GM23338 (cell line): ENCODE results near the gene BAIAP2. TPM values are rescaled to one million over a fixed set of nuclear protein-coding genes. Genes with fewer than 3 reads are reported as not detected.
"Not testable (repeated sequence)": the region's sequence is repeated elsewhere in the genome, so short reads cannot be mapped to it uniquely, and the experiment has no call there.

ENCODE experiments used
- ATAC-seq: fragments of 200-7000 bp; cut with Tn5 transposase; 3 replicates; pipeline ENCODE4 v1.9.1; 2020
- DNase-seq: peaks from one replicate; pipeline ENCODE4 v3.0.0-alpha.2; 2015; ENCODE audit warnings: low spot score
- H2AFZ ChIP-seq: fragments of 200-600 bp; sonication (generic); 2 replicates; pipeline ENCODE4 v1.8.0; 2016; ENCODE audit warnings: antibody characterized with exemption, mild to moderate bottlenecking, moderate library complexity
- H3F3A ChIP-seq: fragments of 200-600 bp; sonication (generic); replicated peaks from 2 replicates; pipeline ENCODE4 v1.8.0; 2017; ENCODE audit warnings: antibody characterized with exemption, mixed run types, low read depth
- H3K27ac ChIP-seq: fragments of 200-600 bp; sonication (generic); 2 replicates; pipeline ENCODE4 v1.6.1; 2016; ENCODE audit warnings: low read depth
- H3K27me3 ChIP-seq: fragments of 200-600 bp; sonication (generic); 2 replicates; pipeline ENCODE4 v1.8.0; 2016; ENCODE audit warnings: mild to moderate bottlenecking, mixed run types, moderate library complexity; ENCODE audit not compliant: insufficient read depth
- H3K36me3 ChIP-seq: fragments of 200-600 bp; sonication (generic); 2 replicates; pipeline ENCODE4 v1.8.0; 2016; ENCODE audit warnings: mild to moderate bottlenecking; ENCODE audit not compliant: insufficient read depth
- H3K4me1 ChIP-seq: fragments of 200-600 bp; sonication (generic); 2 replicates; pipeline ENCODE4 v1.8.0; 2016; ENCODE audit warnings: mild to moderate bottlenecking, moderate library complexity; ENCODE audit not compliant: insufficient read depth
- H3K4me2 ChIP-seq: fragments of 200-600 bp; sonication (generic); 2 replicates; pipeline ENCODE4 v1.7.1; 2017; ENCODE audit warnings: mixed run types
- H3K4me3 ChIP-seq: fragments of 200-600 bp; sonication (generic); 2 replicates; pipeline ENCODE4 v1.6.1; 2016; ENCODE audit warnings: mixed run types
- H3K79me2 ChIP-seq: fragments of 200-600 bp; sonication (generic); replicated peaks from 2 replicates; pipeline ENCODE4 v1.8.0; 2017; ENCODE audit warnings: mild to moderate bottlenecking; ENCODE audit not compliant: insufficient read depth
- H3K9me2 ChIP-seq: fragments of 200-600 bp; sonication (generic); 2 replicates; pipeline ENCODE4 v1.8.0; 2017; ENCODE audit not compliant: insufficient read depth
- H4K20me1 ChIP-seq: fragments of 200-600 bp; sonication (generic); replicated peaks from 2 replicates; pipeline ENCODE4 v1.8.0; 2017; ENCODE audit warnings: mild to moderate bottlenecking; ENCODE audit not compliant: insufficient read depth
- H3K27ac Mint-ChIP-seq: 2 replicates; pipeline ENCODE4 v1.8.0; 2020; ENCODE audit warnings: inconsistent platforms, mild to moderate bottlenecking, moderate library complexity, mixed read lengths
- H3K27me3 Mint-ChIP-seq: 3 replicates; pipeline ENCODE4 v1.8.0; 2022; ENCODE audit warnings: low read depth, mild to moderate bottlenecking, moderate library complexity, mixed read lengths, inconsistent platforms; ENCODE audit not compliant: insufficient read depth, poor library complexity
- H3K36me3 Mint-ChIP-seq: 3 replicates; pipeline ENCODE4 v1.8.0; 2021; ENCODE audit warnings: low read depth, mild to moderate bottlenecking, inconsistent platforms, moderate library complexity, mixed read lengths
- H3K4me1 Mint-ChIP-seq: 3 replicates; pipeline ENCODE4 v1.8.0; 2020; ENCODE audit warnings: mild to moderate bottlenecking, inconsistent platforms, mixed read lengths
- H3K4me3 Mint-ChIP-seq: 3 replicates; pipeline ENCODE4 v1.8.0; 2021; ENCODE audit warnings: moderate library complexity, mild to moderate bottlenecking, inconsistent platforms, mixed read lengths
- H3K9me3 Mint-ChIP-seq: 3 replicates; pipeline ENCODE4 v1.8.0; 2020; ENCODE audit warnings: moderate library complexity, mild to moderate bottlenecking, inconsistent platforms, mixed read lengths
- CREB1 ChIP-seq: fragments of 250-450 bp; sonication (Bioruptor Pico); IDR thresholded peaks from 2 replicates; pipeline ENCODE4 v1.5.0; 2020; ENCODE audit warnings: low read depth, mild to moderate bottlenecking, moderate library complexity
- CTCF ChIP-seq, 2 experiments: fragments of 200-600 bp in 1 of 2; sonication (generic) in 1 of 2; conservative IDR thresholded peaks; 2 replicates each; pipeline versions ENCODE4 v1.5.1 to v1.6.1; 2016 to 2017; ENCODE audit warnings: antibody characterized with exemption in 2 of 2, low read depth in 2 of 2, mild to moderate bottlenecking in 2 of 2, moderate library complexity in 1 of 2
- EZH2 ChIP-seq: fragments of 200-600 bp; sonication (generic); IDR thresholded peaks from one replicate; pipeline ENCODE4 v1.8.0; 2017; ENCODE audit warnings: antibody characterized with exemption, mild to moderate bottlenecking, low read depth; ENCODE audit not compliant: unreplicated experiment
- JUNB ChIP-seq: IDR thresholded peaks from one replicate; pipeline ENCODE4 v1.6.1; 2016; ENCODE audit warnings: antibody characterized with exemption; ENCODE audit not compliant: unreplicated experiment
- NANOG ChIP-seq: IDR thresholded peaks from 2 replicates; pipeline ENCODE4 v1.6.1; 2016; ENCODE audit warnings: antibody characterized with exemption, borderline replicate concordance
- POLR2AphosphoS5 ChIP-seq: IDR thresholded peaks from 2 replicates; pipeline ENCODE4 v1.6.1; 2016; ENCODE audit warnings: antibody characterized with exemption, low read depth
- STAT1 ChIP-seq: IDR thresholded peaks from one replicate; pipeline ENCODE4 v1.6.1; 2016; ENCODE audit warnings: antibody characterized with exemption; ENCODE audit not compliant: unreplicated experiment
- ZNF114 ChIP-seq: fragments of 250-450 bp; sonication (Bioruptor Pico); IDR thresholded peaks from 2 replicates; pipeline ENCODE4 v1.5.0; 2020; ENCODE audit warnings: mild to moderate bottlenecking, moderate library complexity
- ZNF331 ChIP-seq: fragments of 250-450 bp; sonication (Bioruptor Pico); IDR thresholded peaks from 2 replicates; pipeline ENCODE4 v1.5.0; 2020; ENCODE audit warnings: low read depth, mild to moderate bottlenecking, moderate library complexity
- polyA plus RNA-seq: library from polyadenylated mRNA; unstranded; fragments of >200 nt; fragmentation: Nextera tagmentation; extraction: Ambion mirVana; gene quantifications from 2 replicates; pipeline ENCODE4 v1.2.1, GENCODE V29; 2016
- total RNA-seq: library from RNA; depleted of rRNA; stranded (reverse); fragments of >200 nt; shearing (Covaris generic); gene quantifications from 2 replicates; pipeline ENCODE4 v1.2.3, GENCODE V29; 2014
- TF ChIP-seq, protein P1 (sequence below): IDR thresholded peaks from 2 replicates; pipeline ENCODE4 v1.6.1; 2016; ENCODE audit warnings: antibody characterized with exemption
- TF ChIP-seq, protein P2 (sequence below): fragments of 250-450 bp; sonication (Bioruptor Pico); IDR thresholded peaks from 2 replicates; pipeline ENCODE4 v1.5.0; 2020; ENCODE audit warnings: mild to moderate bottlenecking, moderate library complexity
- TF ChIP-seq, protein P3 (sequence below): IDR thresholded peaks from one replicate; pipeline ENCODE4 v1.6.1; 2018; ENCODE audit warnings: antibody characterized with exemption; ENCODE audit not compliant: unreplicated experiment

BAIAP2 gene
- total and polyA plus RNA-seq, 2 experiments from 2014 or later = 21.7 to 22.7 TPM

DNA sequence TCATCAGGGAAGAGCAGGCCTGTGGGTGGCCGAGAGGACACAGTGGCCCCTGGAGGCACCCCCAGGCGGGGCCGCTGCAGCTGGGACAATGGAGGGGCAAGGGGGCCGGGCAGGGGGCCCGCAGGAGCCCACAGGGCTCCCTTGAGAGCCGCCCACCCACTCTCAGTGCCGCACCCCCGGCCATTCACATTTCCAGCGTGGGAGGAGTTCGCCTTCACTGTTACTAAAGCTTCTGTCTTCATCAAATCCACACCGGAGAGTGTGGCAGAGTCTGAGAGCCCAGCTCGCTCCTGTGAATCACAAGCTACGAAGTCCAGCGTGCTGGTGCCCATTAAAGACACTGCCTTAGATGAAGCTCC lies 109.5 kb downstream of the BAIAP2 start:
- no peaks in the 10 kb centered on the region for H3K79me2 ChIP-seq
- Mint-ChIP-seq H3K4me1 (no peaks in the 10 kb centered on the region), H3K36me3 (no peaks in the 10 kb centered on the region), H3K9me3 (peaks cover 3% of the 10 kb centered on the region), H3K4me3 (no peak overlapping the region), H3K27ac (no peak overlapping the region), H3K27me3 (peaks cover 17% of the 10 kb centered on the region)
- H3K9me2 ChIP-seq = no peaks in the 10 kb centered on the region
- no peaks in the 10 kb centered on the region for H4K20me1 ChIP-seq
- no peaks in the 10 kb centered on the region for H3K4me1 ChIP-seq
- no peak for TF ChIP-seq ZNF331
- no peak for TF ChIP-seq POLR2AphosphoS5
- TF ChIP-seq, protein P1, sequence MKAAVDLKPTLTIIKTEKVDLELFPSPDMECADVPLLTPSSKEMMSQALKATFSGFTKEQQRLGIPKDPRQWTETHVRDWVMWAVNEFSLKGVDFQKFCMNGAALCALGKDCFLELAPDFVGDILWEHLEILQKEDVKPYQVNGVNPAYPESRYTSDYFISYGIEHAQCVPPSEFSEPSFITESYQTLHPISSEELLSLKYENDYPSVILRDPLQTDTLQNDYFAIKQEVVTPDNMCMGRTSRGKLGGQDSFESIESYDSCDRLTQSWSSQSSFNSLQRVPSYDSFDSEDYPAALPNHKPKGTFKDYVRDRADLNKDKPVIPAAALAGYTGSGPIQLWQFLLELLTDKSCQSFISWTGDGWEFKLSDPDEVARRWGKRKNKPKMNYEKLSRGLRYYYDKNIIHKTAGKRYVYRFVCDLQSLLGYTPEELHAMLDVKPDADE = no peak
- TF ChIP-seq ZNF114 = no peak
- no peak for TF ChIP-seq NANOG
- no peak for TF ChIP-seq EZH2
- TF ChIP-seq CREB1 (CRISPR knock-in tag) = no peak
- no peak for TF ChIP-seq STAT1
- TF ChIP-seq, protein P2, sequence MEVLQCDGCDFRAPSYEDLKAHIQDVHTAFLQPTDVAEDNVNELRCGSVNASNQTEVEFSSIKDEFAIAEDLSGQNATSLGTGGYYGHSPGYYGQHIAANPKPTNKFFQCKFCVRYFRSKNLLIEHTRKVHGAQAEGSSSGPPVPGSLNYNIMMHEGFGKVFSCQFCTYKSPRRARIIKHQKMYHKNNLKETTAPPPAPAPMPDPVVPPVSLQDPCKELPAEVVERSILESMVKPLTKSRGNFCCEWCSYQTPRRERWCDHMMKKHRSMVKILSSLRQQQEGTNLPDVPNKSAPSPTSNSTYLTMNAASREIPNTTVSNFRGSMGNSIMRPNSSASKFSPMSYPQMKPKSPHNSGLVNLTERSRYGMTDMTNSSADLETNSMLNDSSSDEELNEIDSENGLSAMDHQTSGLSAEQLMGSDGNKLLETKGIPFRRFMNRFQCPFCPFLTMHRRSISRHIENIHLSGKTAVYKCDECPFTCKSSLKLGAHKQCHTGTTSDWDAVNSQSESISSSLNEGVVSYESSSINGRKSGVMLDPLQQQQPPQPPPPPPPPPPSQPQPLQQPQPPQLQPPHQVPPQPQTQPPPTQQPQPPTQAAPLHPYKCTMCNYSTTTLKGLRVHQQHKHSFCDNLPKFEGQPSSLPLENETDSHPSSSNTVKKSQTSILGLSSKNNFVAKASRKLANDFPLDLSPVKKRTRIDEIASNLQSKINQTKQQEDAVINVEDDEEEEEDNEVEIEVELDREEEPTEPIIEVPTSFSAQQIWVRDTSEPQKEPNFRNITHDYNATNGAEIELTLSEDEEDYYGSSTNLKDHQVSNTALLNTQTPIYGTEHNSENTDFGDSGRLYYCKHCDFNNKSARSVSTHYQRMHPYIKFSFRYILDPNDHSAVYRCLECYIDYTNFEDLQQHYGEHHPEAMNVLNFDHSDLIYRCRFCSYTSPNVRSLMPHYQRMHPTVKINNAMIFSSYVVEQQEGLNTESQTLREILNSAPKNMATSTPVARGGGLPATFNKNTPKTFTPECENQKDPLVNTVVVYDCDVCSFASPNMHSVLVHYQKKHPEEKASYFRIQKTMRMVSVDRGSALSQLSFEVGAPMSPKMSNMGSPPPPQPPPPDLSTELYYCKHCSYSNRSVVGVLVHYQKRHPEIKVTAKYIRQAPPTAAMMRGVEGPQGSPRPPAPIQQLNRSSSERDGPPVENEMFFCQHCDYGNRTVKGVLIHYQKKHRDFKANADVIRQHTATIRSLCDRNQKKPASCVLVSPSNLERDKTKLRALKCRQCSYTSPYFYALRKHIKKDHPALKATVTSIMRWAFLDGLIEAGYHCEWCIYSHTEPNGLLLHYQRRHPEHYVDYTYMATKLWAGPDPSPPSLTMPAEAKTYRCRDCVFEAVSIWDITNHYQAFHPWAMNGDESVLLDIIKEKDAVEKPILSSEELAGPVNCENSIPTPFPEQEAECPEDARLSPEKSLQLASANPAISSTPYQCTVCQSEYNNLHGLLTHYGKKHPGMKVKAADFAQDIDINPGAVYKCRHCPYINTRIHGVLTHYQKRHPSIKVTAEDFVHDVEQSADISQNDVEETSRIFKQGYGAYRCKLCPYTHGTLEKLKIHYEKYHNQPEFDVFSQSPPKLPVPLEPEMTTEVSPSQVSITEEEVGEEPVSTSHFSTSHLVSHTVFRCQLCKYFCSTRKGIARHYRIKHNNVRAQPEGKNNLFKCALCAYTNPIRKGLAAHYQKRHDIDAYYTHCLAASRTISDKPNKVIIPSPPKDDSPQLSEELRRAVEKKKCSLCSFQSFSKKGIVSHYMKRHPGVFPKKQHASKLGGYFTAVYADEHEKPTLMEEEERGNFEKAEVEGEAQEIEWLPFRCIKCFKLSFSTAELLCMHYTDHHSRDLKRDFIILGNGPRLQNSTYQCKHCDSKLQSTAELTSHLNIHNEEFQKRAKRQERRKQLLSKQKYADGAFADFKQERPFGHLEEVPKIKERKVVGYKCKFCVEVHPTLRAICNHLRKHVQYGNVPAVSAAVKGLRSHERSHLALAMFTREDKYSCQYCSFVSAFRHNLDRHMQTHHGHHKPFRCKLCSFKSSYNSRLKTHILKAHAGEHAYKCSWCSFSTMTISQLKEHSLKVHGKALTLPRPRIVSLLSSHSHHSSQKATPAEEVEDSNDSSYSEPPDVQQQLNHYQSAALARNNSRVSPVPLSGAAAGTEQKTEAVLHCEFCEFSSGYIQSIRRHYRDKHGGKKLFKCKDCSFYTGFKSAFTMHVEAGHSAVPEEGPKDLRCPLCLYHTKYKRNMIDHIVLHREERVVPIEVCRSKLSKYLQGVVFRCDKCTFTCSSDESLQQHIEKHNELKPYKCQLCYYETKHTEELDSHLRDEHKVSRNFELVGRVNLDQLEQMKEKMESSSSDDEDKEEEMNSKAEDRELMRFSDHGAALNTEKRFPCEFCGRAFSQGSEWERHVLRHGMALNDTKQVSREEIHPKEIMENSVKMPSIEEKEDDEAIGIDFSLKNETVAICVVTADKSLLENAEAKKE (CRISPR knock-in tag) = no peak
- TF ChIP-seq, protein P3, sequence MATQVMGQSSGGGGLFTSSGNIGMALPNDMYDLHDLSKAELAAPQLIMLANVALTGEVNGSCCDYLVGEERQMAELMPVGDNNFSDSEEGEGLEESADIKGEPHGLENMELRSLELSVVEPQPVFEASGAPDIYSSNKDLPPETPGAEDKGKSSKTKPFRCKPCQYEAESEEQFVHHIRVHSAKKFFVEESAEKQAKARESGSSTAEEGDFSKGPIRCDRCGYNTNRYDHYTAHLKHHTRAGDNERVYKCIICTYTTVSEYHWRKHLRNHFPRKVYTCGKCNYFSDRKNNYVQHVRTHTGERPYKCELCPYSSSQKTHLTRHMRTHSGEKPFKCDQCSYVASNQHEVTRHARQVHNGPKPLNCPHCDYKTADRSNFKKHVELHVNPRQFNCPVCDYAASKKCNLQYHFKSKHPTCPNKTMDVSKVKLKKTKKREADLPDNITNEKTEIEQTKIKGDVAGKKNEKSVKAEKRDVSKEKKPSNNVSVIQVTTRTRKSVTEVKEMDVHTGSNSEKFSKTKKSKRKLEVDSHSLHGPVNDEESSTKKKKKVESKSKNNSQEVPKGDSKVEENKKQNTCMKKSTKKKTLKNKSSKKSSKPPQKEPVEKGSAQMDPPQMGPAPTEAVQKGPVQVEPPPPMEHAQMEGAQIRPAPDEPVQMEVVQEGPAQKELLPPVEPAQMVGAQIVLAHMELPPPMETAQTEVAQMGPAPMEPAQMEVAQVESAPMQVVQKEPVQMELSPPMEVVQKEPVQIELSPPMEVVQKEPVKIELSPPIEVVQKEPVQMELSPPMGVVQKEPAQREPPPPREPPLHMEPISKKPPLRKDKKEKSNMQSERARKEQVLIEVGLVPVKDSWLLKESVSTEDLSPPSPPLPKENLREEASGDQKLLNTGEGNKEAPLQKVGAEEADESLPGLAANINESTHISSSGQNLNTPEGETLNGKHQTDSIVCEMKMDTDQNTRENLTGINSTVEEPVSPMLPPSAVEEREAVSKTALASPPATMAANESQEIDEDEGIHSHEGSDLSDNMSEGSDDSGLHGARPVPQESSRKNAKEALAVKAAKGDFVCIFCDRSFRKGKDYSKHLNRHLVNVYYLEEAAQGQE = no peak
- no peak for TF ChIP-seq CTCF (conservative IDR thresholded peaks at IDR 0.05; ENCODE audit: low read depth in 2 of 2)
- TF ChIP-seq JUNB = no peak
- no peaks in the 10 kb centered on the region for H3K27me3 ChIP-seq
- no peak for DNase-seq
- no peak for ATAC-seq
- H2AFZ ChIP-seq = no peak overlapping the region
- no peak overlapping the region for H3K27ac ChIP-seq
- H3K36me3 ChIP-seq = no peaks in the 10 kb centered on the region
- H3K4me2 ChIP-seq = no peak overlapping the region
- no peak overlapping the region for H3K4me3 ChIP-seq
- H3F3A ChIP-seq = no peaks in the 10 kb centered on the region

- H3K4me3 ChIP-seq, H3K36me3 Mint-ChIP-seq, H3K36me3 ChIP-seq, H3K79me2 ChIP-seq, ATAC-seq, H3K27ac ChIP-seq, H3K9me2 ChIP-seq, H3K27ac Mint-ChIP-seq, H3K4me2 ChIP-seq, DNase-seq, H4K20me1 ChIP-seq, H3K4me3 Mint-ChIP-seq, H3F3A ChIP-seq, H3K4me1 ChIP-seq, H2AFZ ChIP-seq, H3K9me3 Mint-ChIP-seq, H3K4me1 Mint-ChIP-seq, H3K27me3 ChIP-seq: not testable (repeated sequence)
- peaks cover 14% of the 10 kb centered on the region for H3K27me3 Mint-ChIP-seq
These were observed 111.3 kb downstream of the BAIAP2 start for GRCh38 chr17:81146208-81146607.
